Hematopoietic multipotent progenitor cell treated with erythropoietin and hydrocortisone succinate and interleukin-3 and kit ligand, for 4 days (in vitro differentiated cells): ENCODE measurements around the gene ACER3.
"Not testable (repeated sequence)": the region's sequence is repeated elsewhere in the genome, so short reads cannot be mapped to it uniquely, and the experiment has no call there.

ENCODE experiments used
- DNase-seq: peaks from one replicate; pipeline ENCODE4 v3.0.0-alpha.2; 2015

Gene ACER3

GRCh38 chr11:77003963-77004362, 143.2 kb downstream of the ACER3 start:
- no peak for DNase-seq

DNA sequence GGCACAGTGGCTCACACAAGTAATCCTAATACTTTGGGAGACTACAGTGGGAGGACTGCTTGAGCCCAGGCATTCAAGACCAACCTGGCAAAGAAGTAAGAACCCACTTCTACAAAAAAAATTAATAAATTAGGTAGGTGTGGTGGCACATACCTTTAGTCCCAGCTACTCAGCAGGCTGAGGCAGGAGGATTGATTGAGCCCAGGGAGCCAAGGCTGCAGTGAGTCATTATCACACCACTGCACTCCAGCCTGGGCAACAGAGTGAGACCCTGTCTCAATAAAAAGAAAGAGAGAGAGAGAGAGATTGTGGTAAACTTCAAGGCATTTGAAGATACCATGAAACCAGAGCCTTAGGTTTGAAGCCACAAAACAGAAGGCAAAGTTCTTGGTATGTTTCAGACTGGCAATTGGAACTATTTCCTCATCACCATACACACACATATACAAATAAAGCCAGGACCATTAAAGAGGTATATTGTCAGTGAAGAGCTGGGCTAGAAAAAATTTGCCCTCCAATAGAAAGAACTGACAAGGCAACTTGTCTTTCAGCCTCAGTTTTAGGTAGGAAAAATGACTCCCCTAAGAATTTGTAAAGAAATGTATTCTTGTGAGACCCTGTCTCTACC, 148.9 kb downstream of the ACER3 start:
- DNase-seq, result no peak

DNA sequence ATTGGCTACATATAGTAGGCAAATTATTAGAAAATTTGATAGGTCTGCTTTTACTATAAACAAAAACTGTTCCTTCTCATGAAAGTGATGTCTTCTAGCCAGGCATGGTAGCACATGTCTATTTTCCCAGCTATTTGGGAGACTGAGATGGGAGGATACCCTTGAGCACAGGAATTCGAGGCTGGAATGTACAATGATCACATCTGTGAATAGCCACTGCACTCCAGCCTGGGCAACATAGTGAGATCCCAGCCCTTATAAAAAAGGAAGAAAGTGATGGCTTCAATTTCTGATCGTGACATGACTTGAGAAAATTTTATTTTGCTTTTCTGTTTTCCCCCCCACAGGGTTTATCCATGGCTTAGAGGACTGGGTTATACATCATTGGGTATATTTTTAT, 154.0 kb downstream of the ACER3 start:
- DNase-seq, result no peak

DNA sequence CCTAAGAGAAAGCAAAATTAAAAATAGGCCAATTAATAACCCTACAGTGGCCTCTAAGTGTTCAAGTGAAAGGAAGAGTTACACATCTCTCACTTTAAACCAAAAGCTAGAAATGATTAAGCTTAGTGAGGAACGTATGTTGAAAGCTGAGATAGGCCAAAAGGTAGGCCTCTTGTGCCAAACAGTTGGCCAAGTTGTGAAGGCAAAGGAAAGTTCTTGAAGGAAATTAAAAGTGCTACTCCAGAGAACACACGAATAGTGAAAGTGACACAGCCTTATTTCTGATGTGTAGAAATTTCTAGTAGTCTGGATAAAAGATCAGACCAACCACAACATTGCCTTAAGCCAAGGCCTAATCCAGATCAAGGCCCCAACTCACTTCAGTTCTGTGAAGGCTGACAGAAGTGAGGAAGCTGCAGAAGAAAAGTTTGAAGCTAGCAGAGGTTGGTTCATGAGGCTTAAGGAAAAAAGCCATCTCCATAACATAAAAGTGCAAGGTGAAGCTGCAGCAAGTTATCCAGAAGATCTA, 157.7 kb downstream of the ACER3 start:
- not testable (repeated sequence) for DNase-seq

- no peak for DNase-seq
These were observed 159.4 kb downstream of the ACER3 start for GRCh38 chr11:77019976-77020595.

DNA sequence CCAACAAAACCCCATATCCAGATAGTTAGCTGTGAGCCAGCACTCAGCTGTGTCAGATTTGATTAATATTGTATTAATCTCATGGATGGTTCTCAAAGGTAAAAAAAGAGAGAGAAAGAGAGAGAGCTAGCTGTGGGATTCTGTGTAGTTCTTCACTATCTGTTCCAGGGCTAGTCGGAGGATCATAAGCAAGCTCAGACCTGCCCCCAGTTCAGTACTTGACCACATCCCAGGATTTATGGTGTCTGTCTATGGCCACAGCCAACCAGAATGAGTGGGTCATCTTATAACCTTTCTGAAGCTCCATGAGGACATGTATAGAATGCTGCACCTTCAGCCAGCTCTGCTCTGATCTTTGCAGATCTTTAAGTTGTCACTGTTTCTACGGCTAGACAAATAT, 160.0 kb downstream of the ACER3 start:
- DNase-seq, result no peak

- no peak for DNase-seq
These were observed 164.0 kb downstream of the ACER3 start for GRCh38 chr11:77024745-77025144.

GRCh38 chr11:77026221-77026620, 165.5 kb downstream of the ACER3 start:
- DNase-seq, result peak; percentile 53

- no peak for DNase-seq
These were observed 166.0 kb downstream of the ACER3 start for GRCh38 chr11:77026743-77027142.

DNA sequence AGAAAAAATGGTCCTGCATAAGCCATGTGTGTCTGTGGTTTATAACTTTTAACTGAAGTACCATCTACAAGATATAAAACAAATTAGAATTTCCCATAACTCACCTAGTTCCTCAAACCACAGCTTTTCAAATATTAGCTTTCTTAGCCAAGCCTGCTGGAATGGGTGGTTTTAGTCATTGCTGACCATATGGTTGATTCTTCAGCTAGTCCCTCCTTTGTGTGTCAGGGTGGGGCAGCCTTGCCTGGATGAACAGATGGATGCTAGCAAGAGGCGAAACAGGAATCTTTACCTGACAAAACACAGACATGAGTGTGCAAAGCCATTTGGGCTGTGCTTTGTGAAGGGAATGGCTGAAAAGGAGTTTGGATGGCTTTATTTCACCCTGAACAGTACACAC, 166.6 kb downstream of the ACER3 start:
- DNase-seq, result no peak

DNA sequence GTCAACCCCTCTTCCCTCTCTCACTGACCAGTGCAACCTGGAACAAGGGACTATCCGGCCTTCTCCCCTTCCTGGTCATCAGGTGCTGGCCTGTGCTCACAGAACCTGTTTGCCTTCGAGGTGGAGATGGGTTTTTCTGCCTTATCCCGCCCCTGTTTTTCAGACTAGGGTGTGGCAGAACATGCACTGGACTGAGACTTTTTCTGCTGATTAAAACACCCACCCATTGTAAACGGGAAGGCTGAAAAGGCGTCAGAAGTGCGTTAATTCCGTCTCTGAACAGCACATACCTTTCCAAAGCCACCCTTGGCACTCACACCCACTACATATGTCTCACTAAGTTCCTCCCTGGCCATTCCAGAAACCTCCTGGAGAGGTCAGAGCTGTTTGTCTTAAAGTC, 169.1 kb downstream of the ACER3 start:
- no peak for DNase-seq

DNA sequence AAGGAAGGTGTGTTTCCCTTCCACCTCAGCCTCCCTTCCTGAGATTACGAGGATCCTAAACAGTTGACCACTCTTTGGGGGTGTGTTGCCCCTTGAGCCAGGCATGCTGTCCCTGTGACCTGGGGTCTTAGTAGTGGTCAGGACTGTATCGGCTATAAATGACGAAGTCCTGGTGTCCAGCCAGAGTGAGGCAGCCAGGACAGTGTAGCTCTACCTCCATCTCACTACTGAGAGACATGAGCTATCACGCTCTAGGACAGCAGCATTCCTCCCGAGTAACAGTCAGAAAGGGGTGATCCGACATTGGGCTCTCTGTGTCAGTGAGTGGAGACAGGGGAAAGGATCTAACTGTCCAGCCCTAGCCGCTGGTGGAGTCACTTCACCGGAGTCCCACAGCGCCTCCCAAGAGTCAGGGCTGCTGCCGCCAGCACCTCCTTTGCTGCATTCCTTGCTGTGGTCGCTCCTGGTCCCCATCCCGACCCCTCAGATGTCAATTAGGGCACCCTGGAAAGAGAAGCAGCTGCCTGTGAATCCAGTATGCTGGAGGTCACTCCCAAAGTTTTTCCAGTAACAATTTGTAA, 170.2 kb downstream of the ACER3 start:
- no peak for DNase-seq

- DNase-seq, result no peak
These were observed 170.9 kb downstream of the ACER3 start for GRCh38 chr11:77031599-77031998.

DNA sequence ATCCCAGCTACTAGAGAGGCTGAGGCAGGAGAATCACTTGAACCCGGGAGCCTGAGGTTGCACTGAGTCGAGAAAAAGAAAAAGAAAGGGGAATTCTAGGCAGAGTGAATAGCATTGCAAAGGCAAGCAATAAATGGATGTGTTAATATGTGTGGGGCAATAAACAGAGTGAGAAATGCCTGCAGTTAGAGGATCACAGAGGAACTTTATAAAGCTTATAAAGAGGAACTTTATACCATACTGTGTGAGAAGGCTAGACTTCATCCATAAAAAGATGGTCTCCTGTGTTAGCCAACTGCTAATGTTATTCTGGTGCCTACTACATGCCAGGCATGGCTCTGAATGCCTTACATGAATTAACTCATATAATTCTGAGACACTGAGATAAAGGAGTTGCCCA, 174.3 kb downstream of the ACER3 start:
- DNase-seq, result no peak

- no peak for DNase-seq
These were observed 174.9 kb downstream of the ACER3 start for GRCh38 chr11:77035580-77035979.

DNA sequence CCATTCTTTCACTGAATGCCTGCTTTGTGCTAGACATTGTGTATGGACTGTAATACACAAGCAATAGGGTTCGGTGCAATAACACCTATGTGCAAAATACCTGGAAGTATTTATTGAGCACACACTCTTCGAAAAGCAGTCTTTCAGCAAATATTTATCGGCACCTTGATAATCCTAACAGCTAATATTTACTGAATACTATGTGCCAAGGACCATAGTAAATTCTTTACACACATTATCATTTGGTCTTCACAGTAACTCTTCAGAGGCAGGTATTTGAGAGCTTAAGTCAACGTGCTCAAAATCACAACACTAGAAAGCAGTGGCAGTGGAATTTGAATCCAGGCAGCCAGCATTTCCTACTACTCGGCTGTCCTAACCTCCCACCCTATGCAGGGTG, 175.7 kb downstream of the ACER3 start:
- DNase-seq, result no peak

DNA sequence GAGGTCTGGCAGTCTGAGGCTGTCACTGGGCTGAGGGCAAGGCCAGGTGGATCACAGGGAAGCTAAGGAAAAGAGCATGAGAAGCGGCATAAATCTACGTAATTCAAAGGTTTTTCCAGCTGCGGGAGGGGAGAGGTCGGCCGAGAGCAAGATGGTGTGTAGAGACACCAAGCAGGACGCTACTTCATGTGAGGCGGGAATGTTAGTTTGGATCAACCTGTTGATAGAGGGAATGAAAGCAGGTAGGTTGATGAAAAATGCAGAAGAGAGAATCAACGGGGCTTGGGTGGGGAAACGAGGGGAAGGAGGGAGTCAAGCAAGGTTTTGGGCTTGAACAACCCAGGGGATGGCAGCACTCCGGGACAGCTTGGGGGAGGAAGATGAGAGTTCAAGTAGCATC, 176.3 kb downstream of the ACER3 start:
- DNase-seq, result no peak

- no peak for DNase-seq
These were observed 177.5 kb downstream of the ACER3 start for GRCh38 chr11:77038029-77038824.

- no peak for DNase-seq
These were observed 178.2 kb downstream of the ACER3 start for GRCh38 chr11:77038825-77039326.

DNA sequence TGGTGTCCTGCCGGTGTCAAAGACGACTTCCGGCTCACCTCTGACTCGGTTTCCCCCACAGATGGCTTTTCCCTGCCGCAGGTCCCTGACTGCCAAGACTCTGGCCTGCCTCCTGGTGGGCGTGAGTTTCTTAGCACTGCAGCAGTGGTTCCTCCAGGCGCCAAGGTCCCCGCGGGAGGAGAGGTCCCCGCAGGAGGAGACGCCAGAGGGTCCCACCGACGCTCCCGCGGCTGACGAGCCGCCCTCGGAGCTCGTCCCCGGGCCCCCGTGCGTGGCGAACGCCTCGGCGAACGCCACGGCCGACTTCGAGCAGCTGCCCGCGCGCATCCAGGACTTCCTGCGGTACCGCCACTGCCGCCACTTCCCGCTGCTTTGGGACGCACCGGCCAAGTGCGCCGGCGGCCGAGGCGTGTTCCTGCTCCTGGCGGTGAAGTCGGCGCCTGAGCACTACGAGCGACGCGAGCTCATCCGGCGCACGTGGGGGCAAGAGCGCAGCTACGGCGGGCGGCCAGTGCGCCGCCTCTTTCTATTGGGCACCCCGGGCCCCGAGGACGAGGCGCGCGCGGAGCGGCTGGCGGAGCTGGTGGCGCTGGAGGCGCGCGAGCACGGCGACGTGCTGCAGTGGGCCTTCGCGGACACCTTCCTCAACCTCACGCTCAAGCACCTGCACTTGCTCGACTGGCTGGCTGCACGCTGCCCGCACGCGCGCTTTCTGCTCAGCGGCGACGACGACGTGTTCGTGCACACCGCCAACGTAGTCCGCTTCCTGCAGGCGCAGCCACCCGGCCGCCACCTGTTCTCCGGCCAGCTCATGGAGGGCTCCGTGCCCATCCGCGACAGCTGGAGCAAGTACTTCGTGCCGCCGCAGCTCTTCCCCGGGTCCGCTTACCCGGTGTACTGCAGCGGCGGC, 179.0 kb downstream of the ACER3 start:
- peak; percentile 74 for DNase-seq

GRCh38 chr11:77040401-77040777, 179.7 kb downstream of the ACER3 start:
- no peak for DNase-seq

GRCh38 chr11:77040889-77041288, 180.2 kb downstream of the ACER3 start:
- DNase-seq, result no peak
